GM12873 (cell line): ENCODE results near the gene GART.

Experiments used
- TF ChIP-seq, protein P1 (sequence below): IDR thresholded peaks from 2 replicates; pipeline ENCODE4 v1.5.1; 2012; ENCODE audit warnings: low read depth, mild to moderate bottlenecking, moderate library complexity, low read length, control low read depth; ENCODE audit not compliant: insufficient read depth; ENCODE audit errors: missing control alignments

The GART gene

DNA sequence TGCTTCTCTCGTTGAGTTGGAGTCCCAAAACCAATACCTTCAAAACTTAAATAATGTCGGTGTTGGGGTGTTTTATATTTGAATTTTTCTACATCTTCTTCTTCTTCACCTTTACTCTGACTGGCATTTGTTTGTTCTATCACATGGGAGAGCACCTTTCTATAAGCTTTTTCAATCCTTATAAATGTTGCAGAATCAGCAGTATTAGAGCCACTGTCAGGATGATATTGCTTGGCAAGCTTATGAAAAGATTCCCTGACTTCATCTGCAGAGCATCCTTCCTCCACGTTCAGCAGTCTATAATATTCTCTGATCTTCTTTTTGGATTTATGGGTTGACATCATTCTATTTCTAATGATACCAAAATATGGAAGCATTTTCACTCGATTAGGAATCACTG lies 53.0 kb downstream of the GART start:
- TF ChIP-seq, protein P1, sequence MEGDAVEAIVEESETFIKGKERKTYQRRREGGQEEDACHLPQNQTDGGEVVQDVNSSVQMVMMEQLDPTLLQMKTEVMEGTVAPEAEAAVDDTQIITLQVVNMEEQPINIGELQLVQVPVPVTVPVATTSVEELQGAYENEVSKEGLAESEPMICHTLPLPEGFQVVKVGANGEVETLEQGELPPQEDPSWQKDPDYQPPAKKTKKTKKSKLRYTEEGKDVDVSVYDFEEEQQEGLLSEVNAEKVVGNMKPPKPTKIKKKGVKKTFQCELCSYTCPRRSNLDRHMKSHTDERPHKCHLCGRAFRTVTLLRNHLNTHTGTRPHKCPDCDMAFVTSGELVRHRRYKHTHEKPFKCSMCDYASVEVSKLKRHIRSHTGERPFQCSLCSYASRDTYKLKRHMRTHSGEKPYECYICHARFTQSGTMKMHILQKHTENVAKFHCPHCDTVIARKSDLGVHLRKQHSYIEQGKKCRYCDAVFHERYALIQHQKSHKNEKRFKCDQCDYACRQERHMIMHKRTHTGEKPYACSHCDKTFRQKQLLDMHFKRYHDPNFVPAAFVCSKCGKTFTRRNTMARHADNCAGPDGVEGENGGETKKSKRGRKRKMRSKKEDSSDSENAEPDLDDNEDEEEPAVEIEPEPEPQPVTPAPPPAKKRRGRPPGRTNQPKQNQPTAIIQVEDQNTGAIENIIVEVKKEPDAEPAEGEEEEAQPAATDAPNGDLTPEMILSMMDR: no peak

DNA sequence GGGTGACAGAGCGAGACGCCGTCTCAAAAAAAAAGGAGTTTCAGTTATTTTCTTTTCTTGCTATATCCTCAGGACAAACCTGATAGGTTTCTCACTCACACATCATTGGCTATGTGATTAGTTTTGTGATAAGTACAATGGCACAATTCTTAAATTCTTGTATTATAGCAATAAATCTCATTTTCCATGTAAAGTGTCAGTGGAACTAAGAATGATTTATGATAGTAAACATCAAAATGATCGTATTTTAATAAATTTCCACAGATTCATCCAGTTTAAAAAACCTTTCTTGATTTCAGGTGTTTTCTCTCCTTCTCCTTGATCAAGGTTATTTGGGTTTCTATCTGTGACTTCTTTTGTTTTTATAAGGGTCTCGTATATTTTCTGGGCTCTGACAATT lies 53.9 kb downstream of the GART start:
- TF ChIP-seq, protein P1: no peak

DNA sequence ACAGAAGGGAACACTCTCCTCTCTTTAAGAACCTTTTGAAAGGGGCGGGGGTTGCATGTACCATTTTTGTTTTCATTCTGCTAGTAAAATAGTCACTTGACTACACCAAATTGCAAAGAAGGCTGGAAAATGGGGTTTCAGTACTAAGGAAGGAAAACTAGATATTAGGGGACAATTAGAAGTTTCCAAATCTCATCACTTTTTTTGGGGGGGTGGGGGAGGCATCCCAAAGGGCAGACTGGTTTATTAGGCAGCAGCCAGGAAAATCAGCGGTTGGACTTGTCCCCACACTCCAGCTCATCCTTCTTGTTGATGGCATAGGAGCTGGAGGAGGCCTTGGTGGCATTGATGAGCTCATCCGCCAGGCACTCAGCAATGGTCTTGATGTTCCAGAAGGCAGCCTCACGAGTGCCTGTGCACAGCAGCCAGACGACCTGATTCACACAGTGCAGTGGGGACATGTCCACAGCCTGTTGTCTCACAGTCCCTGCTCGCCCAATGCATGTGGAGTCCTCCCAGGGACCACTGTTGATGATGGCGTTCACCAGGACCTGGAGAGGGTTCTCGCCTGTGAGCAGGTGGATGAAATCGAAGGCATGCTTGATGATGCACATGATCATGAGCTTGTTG lies 60.5 kb downstream of the GART start:
- TF ChIP-seq, protein P1: no peak

DNA sequence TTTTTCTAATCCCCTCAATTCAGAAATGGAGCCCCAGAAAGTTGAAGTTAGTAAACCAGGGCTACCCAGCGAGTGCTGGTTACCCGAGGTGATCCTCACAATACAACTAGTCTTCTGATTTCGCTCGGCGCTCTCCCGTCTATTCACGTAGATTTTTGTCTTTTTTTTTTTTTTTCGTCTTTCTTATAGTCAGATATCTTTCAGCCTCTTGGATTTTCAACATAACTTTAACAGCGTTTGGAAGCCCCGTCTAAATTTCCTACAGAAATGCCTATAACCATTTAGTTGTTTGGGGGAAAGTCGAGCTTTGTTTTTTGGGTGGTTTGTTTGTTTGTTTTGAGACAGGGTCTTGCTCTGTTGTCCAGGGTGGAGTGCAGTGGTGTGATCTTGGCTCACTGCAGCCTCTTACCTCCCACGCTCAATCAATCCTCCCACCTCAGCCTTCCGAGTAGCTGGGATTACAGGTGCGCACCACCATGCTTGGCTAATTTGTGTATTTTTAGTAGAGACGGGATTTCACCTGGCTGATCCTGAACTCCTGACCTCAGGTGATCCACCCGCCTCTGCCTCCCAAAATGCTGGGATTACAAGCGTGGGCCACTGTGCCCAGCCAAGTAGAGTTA lies 61.3 kb downstream of the GART start:
- TF ChIP-seq, protein P1: no peak

DNA sequence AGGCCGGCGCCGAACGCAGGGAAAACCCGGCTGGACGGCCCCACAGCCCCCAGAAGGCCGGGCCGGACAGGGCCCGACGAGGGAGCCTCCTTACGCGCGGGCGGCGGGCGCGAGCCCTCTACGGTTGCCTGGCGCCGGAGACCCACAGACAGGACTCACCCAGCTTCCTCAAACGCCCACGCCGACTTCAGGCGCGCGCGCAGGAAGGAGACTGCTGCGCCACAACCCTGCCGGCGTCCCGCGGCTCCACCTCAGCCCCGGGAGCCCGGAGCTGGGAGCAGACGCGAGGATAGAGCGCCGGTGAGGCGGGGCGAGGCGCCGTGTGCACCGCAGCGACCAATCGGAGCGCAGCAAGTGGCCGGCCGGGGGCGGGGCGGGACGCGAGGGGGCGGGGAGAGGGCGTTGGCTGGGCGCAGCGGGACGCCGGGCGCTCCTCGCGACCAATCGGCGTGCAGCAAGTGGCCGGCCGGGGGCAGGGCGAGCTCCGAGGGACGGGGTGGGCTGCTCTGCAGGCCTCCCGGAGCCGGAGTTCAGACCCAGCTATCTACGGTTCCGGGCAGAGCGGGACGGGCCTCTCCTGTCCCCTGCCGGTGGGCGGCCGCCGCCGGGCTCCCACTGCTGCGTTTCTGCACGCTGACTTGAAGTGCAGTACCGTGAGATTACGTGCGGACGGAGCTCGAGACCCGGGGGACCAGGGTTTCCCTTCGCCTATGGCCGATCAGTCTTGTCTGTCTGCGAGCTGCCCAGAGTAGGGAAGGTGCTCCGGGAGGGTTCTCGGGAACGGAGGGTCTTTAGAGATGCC lies 62.0 kb downstream of the GART start, which contains the start of gene TMEM50B:
Gene TMEM50B (minus strand): TSS at position 296 of the 802 bp plus-strand sequence. CDS start 11,089 bp downstream, outside the sequence.
- TF ChIP-seq, protein P1: peak; percentile 43

DNA sequence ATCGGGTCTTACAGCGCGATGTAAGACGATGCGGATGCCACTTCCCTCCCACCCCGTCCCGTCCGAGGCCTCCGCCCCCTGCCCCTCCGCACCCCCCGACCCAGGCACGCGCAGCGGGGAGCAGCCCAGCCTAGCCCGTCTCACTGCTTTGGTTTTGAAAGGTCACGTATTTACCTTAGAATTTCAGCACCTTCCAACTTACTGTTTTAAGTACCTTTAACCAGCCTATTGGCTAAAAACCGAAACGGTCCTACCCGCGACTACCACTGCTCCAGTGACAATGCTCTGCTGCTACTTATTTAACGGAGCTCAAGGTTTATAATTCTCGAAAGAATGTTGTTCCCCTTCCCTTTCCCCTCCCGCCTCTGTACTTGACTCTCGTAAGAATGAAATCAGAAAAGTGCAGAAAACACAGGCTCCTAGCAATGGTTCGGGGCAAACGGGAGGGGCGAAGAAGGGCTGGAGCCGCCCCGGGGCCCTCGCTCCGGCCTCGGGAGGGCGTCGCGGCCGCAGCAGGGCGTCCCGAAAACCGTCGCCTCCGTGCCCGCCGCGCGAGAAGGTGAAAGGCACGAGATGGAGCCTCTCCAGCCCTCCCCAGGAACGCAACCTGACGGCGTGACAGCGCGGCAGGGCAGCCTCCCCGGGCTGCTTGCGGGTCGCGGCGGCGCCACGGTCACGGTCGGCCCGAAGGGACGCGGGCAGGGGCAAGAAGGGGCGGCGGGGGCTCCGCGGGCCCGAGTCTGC lies 62.8 kb downstream of the GART start:
- TF ChIP-seq, protein P1: no peak
